KOPT-K1 (cell line): ENCODE data around the gene PTCH1.

ENCODE experiments used
- H3K27ac ChIP-seq: fragments of 200-600 bp; sonication (generic); 2 replicates; pipeline ENCODE4 v1.5.1; 2016; ENCODE audit warnings: antibody characterized with exemption, mild to moderate bottlenecking, low read depth, low read length; ENCODE audit not compliant: poor library complexity, severe bottlenecking
- H3K36me3 ChIP-seq: fragments of 200-600 bp; sonication (generic); 2 replicates; pipeline ENCODE4 v1.5.1; 2017; ENCODE audit warnings: antibody characterized with exemption, mild to moderate bottlenecking, low read length, moderate library complexity; ENCODE audit not compliant: insufficient read depth
- H3K9me3 ChIP-seq: fragments of 200-600 bp; sonication (generic); 2 replicates; pipeline ENCODE4 v1.5.1; 2017; ENCODE audit warnings: antibody characterized with exemption, low read length, mild to moderate bottlenecking; ENCODE audit not compliant: insufficient read depth, poor library complexity, severe bottlenecking

PTCH1 gene

DNA sequence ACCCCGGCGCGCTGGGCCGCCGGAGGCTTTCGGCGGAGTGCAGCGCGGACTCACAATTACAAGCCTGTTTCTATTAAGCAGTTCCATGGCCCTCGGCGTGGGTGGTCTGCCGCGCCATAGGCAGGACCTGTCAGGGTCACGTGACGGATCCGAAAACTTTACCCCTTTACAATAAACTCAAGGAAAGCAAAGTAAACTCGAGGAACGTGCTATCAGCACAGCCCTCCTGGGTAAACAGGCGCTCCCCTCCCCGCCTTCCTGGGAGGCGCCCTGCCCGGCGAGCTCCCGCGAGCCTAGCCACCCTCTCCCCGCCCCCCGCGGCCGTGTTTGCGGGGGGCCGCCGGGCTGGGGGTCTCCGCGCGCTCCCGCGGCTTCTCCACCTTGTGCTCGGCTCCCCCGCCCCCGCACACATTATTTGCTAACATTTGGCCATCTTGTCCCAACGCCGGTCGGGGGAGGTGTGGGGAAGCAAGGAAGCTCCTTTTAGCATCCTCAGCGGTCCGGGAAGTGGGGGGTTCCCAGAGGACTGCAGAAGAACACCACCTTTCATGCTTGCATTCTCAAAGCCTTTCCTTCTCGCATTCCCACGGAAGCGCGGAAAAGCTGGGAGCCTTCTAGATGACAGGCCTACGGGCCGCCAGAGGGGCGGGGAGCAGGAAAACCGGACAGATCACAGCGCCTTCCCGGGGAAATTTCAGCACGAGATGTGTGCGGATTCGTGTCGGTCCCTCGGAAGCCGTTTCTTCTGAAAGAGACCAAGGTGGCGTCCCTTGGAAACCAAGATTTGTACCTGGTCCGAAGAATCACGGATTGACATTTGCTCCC lies at the start of gene PTCH1:
PTCH1 (minus strand) TSS at position 238 of the 825 bp plus-strand sequence.
- Histone ChIP-seq H3K36me3 (no peaks in the 10 kb centered on the region), H3K9me3 (peaks cover 7% of the 10 kb centered on the region), H3K27ac (no peak within 1 kb of the TSS)

DNA sequence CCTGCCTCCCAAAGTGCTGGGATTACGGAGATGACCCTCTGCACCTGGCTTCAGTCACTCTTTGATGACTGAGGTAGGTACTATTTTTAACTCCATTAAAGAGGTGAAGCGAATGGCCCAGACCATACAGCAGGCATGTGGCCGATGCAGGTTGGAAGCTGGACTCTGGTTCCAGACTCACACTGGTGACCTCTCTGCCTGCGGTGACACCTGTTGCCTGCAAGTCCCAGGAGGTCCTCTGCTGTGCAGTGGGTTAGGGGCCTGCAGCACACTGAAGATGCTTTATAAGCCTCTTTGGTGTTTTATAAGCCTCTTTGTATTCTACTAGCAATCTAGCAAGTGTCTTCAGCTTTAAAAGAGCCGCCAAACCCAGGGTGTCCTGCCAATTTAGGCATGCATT lies 49.2 kb upstream of the PTCH1 start:
- H3K27ac ChIP-seq, result no peak overlapping the region
- H3K9me3 ChIP-seq, result no peaks in the 10 kb centered on the region
- H3K36me3 ChIP-seq, result no peaks in the 10 kb centered on the region

DNA sequence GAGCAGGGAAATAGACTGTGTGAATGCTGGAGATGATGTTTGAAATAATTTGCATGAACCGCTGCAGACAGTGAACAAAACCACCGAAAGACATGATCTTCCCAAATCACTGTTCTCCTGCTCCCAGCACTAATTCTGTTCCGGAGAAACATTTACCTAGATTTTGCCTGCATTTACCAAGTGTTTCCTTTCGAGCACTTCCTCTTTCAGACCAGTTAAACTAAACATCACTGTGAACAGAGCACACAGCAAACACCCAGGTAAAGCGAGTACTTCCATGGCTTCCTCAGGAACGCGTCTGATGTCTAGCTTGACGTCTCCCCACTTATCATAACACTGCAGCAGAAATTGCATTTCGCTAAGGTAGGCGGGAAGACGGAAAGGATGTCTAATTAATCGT lies 45.1 kb upstream of the PTCH1 start:
- no peak overlapping the region for H3K27ac ChIP-seq
- no peaks in the 10 kb centered on the region for H3K9me3 ChIP-seq
- H3K36me3 ChIP-seq, result no peaks in the 10 kb centered on the region

DNA sequence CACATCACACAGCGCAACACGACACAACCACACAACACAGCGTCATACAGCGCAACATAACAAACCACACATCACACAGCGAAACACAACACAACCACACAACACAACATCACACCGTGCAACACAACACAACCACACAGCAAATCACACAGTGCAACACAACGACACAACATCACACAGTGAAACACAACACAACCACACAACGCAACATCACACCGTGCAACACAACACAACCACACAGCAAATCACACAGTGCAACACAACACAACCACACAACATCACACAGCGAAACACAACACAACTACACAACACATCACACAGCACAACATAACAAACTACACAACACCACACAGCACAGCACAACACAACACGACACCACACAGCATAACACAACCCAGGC lies 40.4 kb upstream of the PTCH1 start:
- Histone ChIP-seq H3K27ac (no peak overlapping the region), H3K36me3 (no peaks in the 10 kb centered on the region), H3K9me3 (no peaks in the 10 kb centered on the region)

DNA sequence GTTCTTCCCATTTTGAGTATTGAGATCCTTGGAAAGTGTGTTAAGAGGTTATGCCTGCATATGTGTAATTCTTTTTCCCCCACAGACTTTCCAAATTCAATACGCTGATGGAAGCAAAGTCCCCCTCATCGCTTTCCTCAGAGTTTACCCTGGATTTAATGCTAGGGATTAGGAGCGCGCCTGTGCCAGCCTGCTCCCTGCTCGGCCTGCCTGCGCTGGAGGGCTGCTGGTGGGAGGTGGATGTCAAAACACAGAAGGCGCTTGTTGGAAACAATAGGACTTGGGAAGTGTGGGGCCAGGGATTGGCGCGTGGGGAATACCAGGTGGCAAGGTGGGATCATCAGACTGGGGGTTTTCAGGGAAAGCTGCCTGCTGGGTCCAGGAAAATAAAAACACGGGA lies 39.8 kb upstream of the PTCH1 start:
- Histone ChIP-seq H3K36me3 (no peaks in the 10 kb centered on the region), H3K9me3 (no peaks in the 10 kb centered on the region), H3K27ac (no peak overlapping the region)

DNA sequence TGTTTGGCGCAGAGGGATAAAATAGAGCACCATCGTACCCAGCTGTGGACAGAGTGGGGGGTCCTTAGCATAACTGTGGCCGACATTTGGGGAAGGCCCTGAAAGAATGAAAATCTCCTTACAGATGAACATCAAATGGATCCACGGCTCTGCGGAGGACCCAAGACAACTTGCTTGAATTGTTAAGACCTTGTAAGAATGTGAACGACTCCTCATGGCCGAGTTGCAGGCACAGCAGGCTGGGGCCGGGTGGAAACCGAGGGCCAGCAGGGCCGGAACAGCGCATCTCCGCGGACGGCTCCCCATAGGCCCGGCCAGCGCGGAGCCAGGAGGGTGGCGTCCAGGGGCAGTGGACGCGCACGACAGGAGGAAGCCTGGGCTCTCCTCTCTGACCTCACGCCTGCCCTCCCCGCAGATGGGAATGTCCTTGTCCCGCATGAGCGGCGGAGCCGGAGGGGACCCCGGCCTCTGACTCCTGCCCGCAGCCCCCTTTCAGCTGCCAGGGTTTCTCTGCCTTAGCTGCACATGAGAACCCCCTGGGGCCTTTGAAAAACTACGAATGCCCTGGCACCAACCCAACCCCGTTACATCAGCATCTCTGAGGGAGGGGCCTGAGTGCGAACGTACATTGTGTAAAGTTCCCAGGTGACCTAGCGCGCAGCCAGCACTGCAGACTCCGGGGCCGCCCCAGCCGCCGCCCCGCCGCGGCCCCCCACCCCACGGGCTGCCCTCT lies 36.2 kb upstream of the PTCH1 start:
- Histone ChIP-seq H3K36me3 (no peaks in the 10 kb centered on the region), H3K9me3 (no peaks in the 10 kb centered on the region), H3K27ac (no peak overlapping the region)

DNA sequence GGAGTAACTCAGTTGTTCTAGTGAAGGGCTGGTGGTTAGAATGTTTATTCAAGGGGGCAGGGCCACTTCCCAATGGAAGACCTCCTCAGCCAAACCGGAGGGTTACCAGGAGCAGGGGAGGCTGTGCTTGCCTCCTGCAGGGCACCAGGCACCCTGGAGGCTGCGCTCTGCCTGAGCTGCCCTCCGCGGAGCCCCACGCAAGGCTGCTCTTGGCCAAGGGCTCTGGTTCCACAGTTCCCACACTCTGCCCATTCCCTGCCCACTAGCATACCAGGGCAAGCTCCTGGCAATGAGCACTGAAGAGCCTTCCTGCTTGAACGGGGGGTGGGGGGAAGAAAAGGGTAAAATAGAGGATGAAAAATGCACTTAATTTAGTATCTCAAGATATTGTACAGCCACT lies 35.5 kb upstream of the PTCH1 start:
- no peaks in the 10 kb centered on the region for H3K9me3 ChIP-seq
- no peaks in the 10 kb centered on the region for H3K36me3 ChIP-seq
- H3K27ac ChIP-seq, result no peak overlapping the region

DNA sequence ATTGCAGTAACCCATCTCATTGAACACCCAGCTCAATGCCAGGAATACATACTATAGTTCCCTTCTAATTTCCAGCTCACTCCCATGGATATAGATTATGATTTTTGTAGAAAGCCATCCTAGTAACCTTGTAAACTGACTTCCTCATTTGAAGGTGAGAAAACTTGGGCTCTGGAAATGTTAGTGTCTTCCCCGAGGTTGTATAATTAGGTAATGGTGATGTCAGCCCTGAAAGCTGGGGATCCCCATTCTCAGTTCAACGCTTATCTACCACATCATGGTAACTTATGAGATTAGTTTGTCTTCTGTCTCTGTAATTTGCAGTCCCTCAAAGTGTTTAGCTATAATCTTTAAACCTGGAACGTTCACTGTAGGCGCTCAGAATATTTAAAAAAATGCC lies 34.6 kb upstream of the PTCH1 start:
- H3K36me3 ChIP-seq, result no peaks in the 10 kb centered on the region
- H3K27ac ChIP-seq, result no peak overlapping the region
- no peaks in the 10 kb centered on the region for H3K9me3 ChIP-seq

DNA sequence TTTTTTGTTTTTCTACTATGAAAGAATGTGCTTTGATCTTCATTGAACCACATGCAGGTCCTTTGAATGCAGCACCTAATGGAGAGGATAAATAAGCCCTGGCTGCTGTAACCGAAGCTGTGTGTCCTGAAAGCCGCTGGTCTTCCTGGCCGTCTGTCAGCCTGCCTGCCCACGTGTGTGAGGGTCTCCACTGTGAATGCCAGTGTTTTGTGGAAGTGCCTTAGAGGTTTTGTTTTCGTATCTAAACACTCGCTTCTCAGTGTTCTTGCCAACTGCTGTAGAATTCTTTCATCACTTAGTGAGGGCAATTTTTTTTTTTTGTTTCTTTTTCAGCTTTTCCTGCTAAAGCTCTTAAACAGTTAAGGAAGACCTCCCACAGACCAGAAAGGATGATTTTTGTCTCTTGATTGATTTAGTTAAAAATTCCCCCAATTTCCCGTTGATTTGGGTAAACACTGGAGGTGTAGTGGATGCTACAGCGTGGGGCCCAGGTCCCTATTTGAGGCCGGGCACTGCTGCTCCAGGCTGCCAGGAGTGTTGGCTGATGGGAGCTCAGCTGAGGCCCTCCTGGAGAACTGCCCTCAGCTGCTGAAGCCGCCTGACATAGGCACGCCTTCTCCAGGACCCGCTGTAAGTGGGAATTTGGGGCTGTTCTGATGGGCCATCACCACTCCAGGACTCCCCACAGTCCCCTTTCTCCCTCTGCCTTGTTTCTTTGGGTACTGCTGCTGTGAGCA lies 29.2 kb upstream of the PTCH1 start:
- H3K9me3 ChIP-seq, result no peaks in the 10 kb centered on the region
- H3K27ac ChIP-seq, result no peak overlapping the region
- H3K36me3 ChIP-seq, result no peaks in the 10 kb centered on the region

DNA sequence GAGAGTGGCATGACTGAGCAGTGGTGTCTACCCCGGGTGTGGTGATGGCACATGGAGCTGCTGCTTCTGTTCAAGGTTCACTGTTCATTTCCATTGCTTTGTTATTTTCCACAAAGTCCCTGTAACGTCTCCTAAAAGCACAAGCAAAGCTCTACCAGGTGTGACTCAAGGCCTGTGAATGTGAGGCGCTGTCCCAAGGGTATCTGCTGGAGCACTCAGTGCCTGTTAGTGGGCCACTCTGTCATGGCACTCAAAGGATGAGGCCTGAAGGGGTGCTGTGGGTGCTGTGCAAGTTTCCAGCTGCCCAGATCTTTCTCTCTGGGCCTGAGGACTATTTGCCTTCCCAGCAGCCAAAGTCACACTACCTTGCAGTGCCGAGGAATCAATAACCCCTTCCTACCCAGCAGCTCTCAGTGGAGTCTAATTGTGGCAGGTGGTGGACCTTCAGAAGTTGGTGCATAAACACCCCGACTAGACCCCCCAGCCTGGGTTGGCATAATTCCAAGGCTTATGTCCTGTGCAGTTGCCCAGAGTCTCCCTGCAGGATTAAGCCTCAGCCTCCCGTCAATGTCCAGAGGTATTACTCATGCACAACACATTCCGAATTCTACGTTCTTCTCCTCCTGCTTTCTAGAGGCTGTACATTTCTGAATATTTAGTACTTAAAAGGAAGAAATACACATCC lies 17.4 kb upstream of the PTCH1 start:
- no peaks in the 10 kb centered on the region for H3K9me3 ChIP-seq
- no peak overlapping the region for H3K27ac ChIP-seq
- no peaks in the 10 kb centered on the region for H3K36me3 ChIP-seq

DNA sequence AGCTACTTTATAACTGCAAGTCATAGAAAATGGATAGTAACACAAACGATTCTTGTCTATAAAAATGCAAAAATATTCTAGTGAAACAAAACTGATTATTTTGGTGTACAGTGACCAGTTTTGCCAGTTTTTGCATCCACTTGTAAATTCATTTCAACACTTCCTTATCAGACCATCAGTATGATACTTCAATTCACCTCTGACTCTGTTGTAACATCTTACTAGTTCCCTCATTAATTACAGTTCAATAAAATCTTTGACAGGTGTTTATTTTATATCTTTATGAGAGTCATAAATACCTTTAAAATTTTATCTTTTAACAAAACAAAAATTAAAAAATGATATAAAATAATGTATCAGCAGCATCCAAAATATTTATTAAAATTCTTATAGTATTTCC lies 13.1 kb upstream of the PTCH1 start:
- no peaks in the 10 kb centered on the region for H3K9me3 ChIP-seq
- H3K27ac ChIP-seq, result no peak overlapping the region
- no peaks in the 10 kb centered on the region for H3K36me3 ChIP-seq

DNA sequence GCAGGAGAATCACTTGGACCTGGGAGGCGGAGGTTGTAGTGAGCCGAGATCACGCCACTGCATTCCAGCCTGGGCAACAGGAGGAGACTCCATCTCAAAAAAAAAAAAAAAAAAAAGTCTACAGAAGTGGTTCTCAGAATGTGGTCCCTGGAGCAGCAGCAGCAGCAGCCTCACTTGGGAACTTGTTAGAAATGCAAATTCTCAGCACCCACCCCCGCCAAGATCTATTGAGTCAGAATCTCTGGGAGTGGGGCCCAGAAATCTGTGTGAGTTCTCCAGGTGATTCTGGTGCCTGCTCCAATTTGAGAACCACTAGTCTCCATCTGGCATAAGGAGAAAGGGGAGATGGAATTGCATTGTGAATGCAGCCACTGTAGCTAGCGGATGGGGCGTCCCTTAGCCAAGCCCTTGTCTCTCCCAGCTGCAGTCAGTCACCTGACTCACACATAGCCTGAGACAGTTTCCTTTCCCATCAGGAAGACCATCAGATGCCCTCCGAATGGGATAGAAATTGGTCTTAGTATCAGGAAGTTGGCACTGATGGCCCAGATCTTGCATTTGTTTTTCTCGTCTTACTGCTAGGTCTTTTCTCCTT lies 12.2 kb upstream of the PTCH1 start:
- Histone ChIP-seq H3K9me3 (no peaks in the 10 kb centered on the region), H3K36me3 (no peaks in the 10 kb centered on the region), H3K27ac (no peak overlapping the region)

DNA sequence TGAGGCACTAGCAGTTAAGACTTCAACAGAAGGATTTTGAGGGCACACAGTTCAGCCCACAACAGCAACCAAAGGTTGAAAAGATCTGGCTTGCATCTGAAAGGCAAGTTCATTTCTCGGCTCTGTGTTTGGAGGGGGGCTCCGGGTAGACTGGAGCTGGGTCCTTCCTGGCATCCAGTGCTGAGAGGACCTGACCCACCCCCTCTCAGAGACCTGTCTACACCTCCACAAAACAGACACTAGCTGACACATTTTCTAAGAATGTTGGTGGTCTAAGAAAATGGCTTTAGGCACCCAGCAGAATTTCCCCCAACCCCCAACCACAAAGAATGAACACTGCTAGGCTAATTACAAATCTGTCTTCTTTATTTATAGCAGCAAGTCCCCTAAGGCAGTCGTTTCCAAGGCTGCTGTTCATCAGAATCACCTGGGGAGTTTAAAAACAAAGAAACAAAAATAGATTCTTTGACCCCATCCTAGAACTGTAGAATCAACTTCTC lies 6.2 kb upstream of the PTCH1 start:
- Histone ChIP-seq H3K9me3 (peaks cover 7% of the 10 kb centered on the region), H3K36me3 (no peaks in the 10 kb centered on the region), H3K27ac (no peak overlapping the region)

DNA sequence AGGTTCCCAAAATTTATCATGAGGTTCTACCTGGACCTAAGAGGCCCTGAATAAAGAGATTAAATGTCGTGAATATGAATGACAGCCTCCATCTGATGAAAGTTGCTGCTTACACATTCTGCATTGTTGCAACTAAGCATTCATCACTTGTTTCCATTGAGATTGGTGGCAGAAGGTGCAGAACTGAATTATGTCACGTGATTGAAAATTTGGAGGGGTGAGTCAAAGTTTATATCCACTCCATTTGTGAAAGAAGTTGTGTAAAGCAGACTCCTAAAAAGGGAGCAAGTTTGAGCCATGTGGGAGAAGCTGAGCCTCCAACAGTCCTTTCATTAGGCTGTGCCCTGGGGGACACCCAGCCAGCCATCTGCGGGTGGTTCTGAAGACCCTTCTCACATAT lies 4.9 kb upstream of the PTCH1 start:
- Histone ChIP-seq H3K9me3 (peaks cover 7% of the 10 kb centered on the region), H3K36me3 (no peaks in the 10 kb centered on the region)

More for the DNA sequence above, 4.9 kb upstream of the PTCH1 start:
- H3K27ac ChIP-seq, result no peak overlapping the region
